Activated CD8-positive, alpha-beta T cell treated with anti-CD3 and anti-CD28 coated beads for 36 hours (primary cell): ENCODE data around the gene ADAMTS2. TPM values are rescaled to one million over a fixed set of nuclear protein-coding genes. Genes with fewer than 3 reads are reported as not detected.

ENCODE experiments used
- ATAC-seq: fragments of 200-7000 bp; cut with Tn5 transposase; one replicate; pipeline ENCODE4 v1.10.0; 2021; ENCODE audit warnings: mild to moderate bottlenecking, moderate library complexity
- CTCF ChIA-PET: fragments of 350-600 bp; sonication (Branson Sonifier 250); formaldehyde crosslinking; loops from one replicate; lab custom pipeline; 2021; ENCODE audit warnings: antibody characterized with exemption; lab: Charles Lee
- POLR2A ChIA-PET: fragments of 350-600 bp; sonication (Branson Sonifier 250); formaldehyde crosslinking; loops from one replicate; lab custom pipeline; 2021; ENCODE audit warnings: antibody characterized with exemption; lab: Charles Lee
- DNase-seq: peaks from one replicate; pipeline ENCODE4 v3.0.0-alpha.2; 2020
- H3K27ac Mint-ChIP-seq: one replicate; pipeline ENCODE4 v1.8.0; 2021; ENCODE audit warnings: mild to moderate bottlenecking, mixed read lengths
- H3K27me3 Mint-ChIP-seq: one replicate; pipeline ENCODE4 v1.8.0; 2021; ENCODE audit warnings: mixed read lengths
- H3K36me3 Mint-ChIP-seq: one replicate; pipeline ENCODE4 v1.8.0; 2021; ENCODE audit warnings: low read depth, mixed read lengths
- H3K4me1 Mint-ChIP-seq: one replicate; pipeline ENCODE4 v1.8.0; 2021; ENCODE audit warnings: low read depth, mixed read lengths
- H3K4me3 Mint-ChIP-seq: one replicate; pipeline ENCODE4 v1.8.0; 2021; ENCODE audit warnings: mild to moderate bottlenecking, moderate library complexity, mixed read lengths
- H3K9me3 Mint-ChIP-seq: one replicate; pipeline ENCODE4 v1.8.0; 2021; ENCODE audit warnings: mixed read lengths
- intact Hi-C: fragments of 100-400 bp; cut with micrococcal nuclease; formaldehyde crosslinking; loops from one replicate; pipeline ENCODE4 v1.10.0; 2022
- total RNA-seq, 2 experiments: library from RNA; stranded (reverse); gene quantifications; one replicate each; pipeline ENCODE4 v1.2.3, GENCODE V29; 2021
- TF ChIP-seq, protein P1 (sequence below): fragments of 200-600 bp; IDR thresholded peaks from one replicate; pipeline ENCODE4 v1.8.0; 2022; ENCODE audit warnings: antibody characterized with exemption, mild to moderate bottlenecking

ADAMTS2 gene
- total RNA-seq, 2 experiments from 2014 or later, result not detected

- ChIA-PET CTCF (no interaction called here), POLR2A (no interaction called here)
- Mint-ChIP-seq H3K27me3 (no peaks in the 10 kb centered on the region), H3K36me3 (no peaks in the 10 kb centered on the region), H3K9me3 (no peaks in the 10 kb centered on the region), H3K27ac (no peak overlapping the region), H3K4me3 (no peak overlapping the region), H3K4me1 (peaks cover 2% of the 10 kb centered on the region)
- TF ChIP-seq, protein P1, sequence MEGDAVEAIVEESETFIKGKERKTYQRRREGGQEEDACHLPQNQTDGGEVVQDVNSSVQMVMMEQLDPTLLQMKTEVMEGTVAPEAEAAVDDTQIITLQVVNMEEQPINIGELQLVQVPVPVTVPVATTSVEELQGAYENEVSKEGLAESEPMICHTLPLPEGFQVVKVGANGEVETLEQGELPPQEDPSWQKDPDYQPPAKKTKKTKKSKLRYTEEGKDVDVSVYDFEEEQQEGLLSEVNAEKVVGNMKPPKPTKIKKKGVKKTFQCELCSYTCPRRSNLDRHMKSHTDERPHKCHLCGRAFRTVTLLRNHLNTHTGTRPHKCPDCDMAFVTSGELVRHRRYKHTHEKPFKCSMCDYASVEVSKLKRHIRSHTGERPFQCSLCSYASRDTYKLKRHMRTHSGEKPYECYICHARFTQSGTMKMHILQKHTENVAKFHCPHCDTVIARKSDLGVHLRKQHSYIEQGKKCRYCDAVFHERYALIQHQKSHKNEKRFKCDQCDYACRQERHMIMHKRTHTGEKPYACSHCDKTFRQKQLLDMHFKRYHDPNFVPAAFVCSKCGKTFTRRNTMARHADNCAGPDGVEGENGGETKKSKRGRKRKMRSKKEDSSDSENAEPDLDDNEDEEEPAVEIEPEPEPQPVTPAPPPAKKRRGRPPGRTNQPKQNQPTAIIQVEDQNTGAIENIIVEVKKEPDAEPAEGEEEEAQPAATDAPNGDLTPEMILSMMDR, result no peak
- intact Hi-C loops, result no loop called here
- no peak for DNase-seq
- ATAC-seq, result no peak
These were observed 193.8 kb downstream of the ADAMTS2 start for GRCh38 chr5:179151286-179152118.

DNA sequence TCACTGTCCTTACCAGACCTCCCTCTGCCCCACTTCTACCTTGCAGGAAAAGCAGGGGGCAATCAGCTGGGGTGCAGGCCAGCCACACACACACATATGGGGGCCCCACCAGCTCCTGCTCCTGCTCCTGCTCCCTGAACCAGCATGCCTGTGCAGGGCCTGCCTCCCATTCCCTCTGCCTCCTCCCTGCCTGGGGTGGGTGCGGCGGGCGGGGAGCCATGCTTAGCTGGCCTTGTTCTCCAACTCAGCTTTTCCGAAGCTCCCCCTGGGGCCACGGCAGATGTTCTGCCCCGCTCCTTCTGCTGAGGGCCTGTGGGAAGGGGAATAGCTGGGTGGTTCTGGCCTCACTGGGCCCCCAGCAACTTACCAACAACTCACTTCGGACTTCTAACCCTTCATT lies 195.2 kb downstream of the ADAMTS2 start:
- POLR2A ChIA-PET, result no interaction called here
- H3K4me3 Mint-ChIP-seq, result no peak overlapping the region
- TF ChIP-seq, protein P1, result no peak
- no peak for ATAC-seq
- H3K27ac Mint-ChIP-seq, result no peak overlapping the region
- intact Hi-C loops, result no loop called here
- H3K4me1 Mint-ChIP-seq, result peaks cover 14% of the 10 kb centered on the region
- peaks cover 3% of the 10 kb centered on the region for H3K9me3 Mint-ChIP-seq
- H3K36me3 Mint-ChIP-seq, result peaks cover 2% of the 10 kb centered on the region
- DNase-seq, result no peak
- H3K27me3 Mint-ChIP-seq, result no peaks in the 10 kb centered on the region
- CTCF ChIA-PET, result no interaction called here

- CTCF ChIA-PET, result no interaction called here
- Mint-ChIP-seq H3K27me3 (no peaks in the 10 kb centered on the region), H3K27ac (no peak overlapping the region), H3K9me3 (peaks cover 3% of the 10 kb centered on the region), H3K4me3 (no peak overlapping the region), H3K36me3 (peaks cover 2% of the 10 kb centered on the region), H3K4me1 (peaks cover 14% of the 10 kb centered on the region)
- POLR2A ChIA-PET, result no interaction called here
- ATAC-seq (no peak), DNase-seq (no peak)
- TF ChIP-seq, protein P1, result no peak
- intact Hi-C loops, result no loop called here
These were observed 196.0 kb downstream of the ADAMTS2 start for GRCh38 chr5:179149278-179149677.

GRCh38 chr5:179148703-179149170 lies 196.5 kb downstream of the ADAMTS2 start:
- intact Hi-C loops, result no loop called here
- peaks cover 14% of the 10 kb centered on the region for H3K4me1 Mint-ChIP-seq
- H3K4me3 Mint-ChIP-seq, result no peak overlapping the region
- no peaks in the 10 kb centered on the region for H3K27me3 Mint-ChIP-seq
- peaks cover 2% of the 10 kb centered on the region for H3K36me3 Mint-ChIP-seq
- POLR2A ChIA-PET, result no interaction called here
- H3K27ac Mint-ChIP-seq, result no peak overlapping the region
- CTCF ChIA-PET, result no interaction called here
- H3K9me3 Mint-ChIP-seq, result peaks cover 5% of the 10 kb centered on the region
- TF ChIP-seq, protein P1, result no peak
- no peak for ATAC-seq
- no peak for DNase-seq

GRCh38 chr5:179147991-179148702 lies 197.1 kb downstream of the ADAMTS2 start:
- Mint-ChIP-seq H3K4me3 (no peak overlapping the region), H3K36me3 (peaks cover 2% of the 10 kb centered on the region), H3K4me1 (peaks cover 17% of the 10 kb centered on the region), H3K9me3 (peaks cover 5% of the 10 kb centered on the region), H3K27me3 (no peaks in the 10 kb centered on the region), H3K27ac (no peak overlapping the region)
- ATAC-seq, result no peak
- CTCF ChIA-PET, result no interaction called here
- intact Hi-C loops, result no loop called here
- TF ChIP-seq, protein P1, result no peak
- POLR2A ChIA-PET, result no interaction called here
- DNase-seq, result no peak
